GM21390 (cell line): ENCODE data around the gene KIF13A.
"Not testable (repeated sequence)": the region's sequence is repeated elsewhere in the genome, so short reads cannot be mapped to it uniquely, and the experiment has no call there.

Source experiments
- ATAC-seq: cut with Tn5 transposase; IDR thresholded peaks from one replicate; pipeline ENCODE4 v1.9.1; 2021; ENCODE audit not compliant: unreplicated experiment

KIF13A gene

GRCh38 chr6:17877196-17877894, 110.1 kb downstream of the KIF13A start:
- no peak for ATAC-seq

- ATAC-seq = no peak
These were observed 112.7 kb downstream of the KIF13A start for GRCh38 chr6:17874753-17875152.

- no peak for ATAC-seq
These were observed 114.5 kb downstream of the KIF13A start for GRCh38 chr6:17872908-17873307.

GRCh38 chr6:17871836-17872235, 115.6 kb downstream of the KIF13A start:
- no peak for ATAC-seq

GRCh38 chr6:17871189-17871519, 116.3 kb downstream of the KIF13A start:
- no peak for ATAC-seq

GRCh38 chr6:17870300-17871188, 116.9 kb downstream of the KIF13A start:
- no peak for ATAC-seq

- ATAC-seq = no peak
These were observed 117.7 kb downstream of the KIF13A start for GRCh38 chr6:17869753-17870050.

GRCh38 chr6:17869010-17869752, 118.3 kb downstream of the KIF13A start:
- ATAC-seq = no peak

- ATAC-seq = no peak
These were observed 119.6 kb downstream of the KIF13A start for GRCh38 chr6:17867880-17868279.

GRCh38 chr6:17866876-17867444, 120.5 kb downstream of the KIF13A start:
- no peak for ATAC-seq

GRCh38 chr6:17865798-17866725, 121.4 kb downstream of the KIF13A start:
- ATAC-seq = no peak

- ATAC-seq = no peak
These were observed 122.2 kb downstream of the KIF13A start for GRCh38 chr6:17865243-17865642.

GRCh38 chr6:17863901-17864754, 123.3 kb downstream of the KIF13A start:
- ATAC-seq = no peak

- no peak for ATAC-seq
These were observed 126.1 kb downstream of the KIF13A start for GRCh38 chr6:17861361-17861760.

- ATAC-seq = no peak
These were observed 127.6 kb downstream of the KIF13A start for GRCh38 chr6:17859846-17860245.

GRCh38 chr6:17858584-17858983, 128.9 kb downstream of the KIF13A start:
- no peak for ATAC-seq

- not testable (repeated sequence) for ATAC-seq
These were observed 130.2 kb downstream of the KIF13A start for GRCh38 chr6:17857188-17857587.

GRCh38 chr6:17856306-17856705, 131.1 kb downstream of the KIF13A start:
- ATAC-seq = no peak

- ATAC-seq = no peak
These were observed 132.1 kb downstream of the KIF13A start for GRCh38 chr6:17855381-17855780.

GRCh38 chr6:17853533-17853932, 133.9 kb downstream of the KIF13A start:
- no peak for ATAC-seq
